Measurements from ENCODE around the gene PHKB. TPM values are rescaled to one million over a fixed set of nuclear protein-coding genes. Genes with fewer than 3 reads are reported as not detected.
A peak's percentile ranks its signal among the peaks of the same experiment; 100 is the strongest.

The PHKB gene
- total and polyA plus RNA-seq, 2 of the 8 experiments (the other 6 are each of a cell fraction or from before 2014, with no cell fraction given): 18.6 to 38.3 TPM

- no peak overlapping the region for H2BK120ac ChIP-seq (replicated peaks; ENCODE audit: low read depth, low read length)
- no peak overlapping the region for H2BK12ac ChIP-seq (ENCODE audit: low read depth, low read length)
- 0 out of 2 replicates have a peak, but pooled peaks cover 3% of the 10 kb centered on the region for H3K79me1 ChIP-seq (ENCODE audit: low read depth, low read length)
- H3K4me2 ChIP-seq (ENCODE audit: insufficient read depth in 1 of 2, low read depth in 2 of 2, low read length in 2 of 2): peak overlapping the region; percentile 93 to 97
- H3K18ac ChIP-seq (ENCODE audit: extremely low read depth, low read length): peak overlapping the region; percentile 93; the same call in 1 of the 2 replicates
- no peak overlapping the region for H2BK15ac ChIP-seq (ENCODE audit: low read length)
- H3K23ac ChIP-seq (ENCODE audit: insufficient read length): no peak overlapping the region
- peaks cover 0 to 12% (median 6%) of the 10 kb centered on the region in 4 experiments; a peak in 3 of 7 replicates for H3K4me1 ChIP-seq (replicated peaks in 1 of 4; ENCODE audit: control insufficient read depth in 3 of 4, insufficient read depth in 4 of 4, low read length in 3 of 4)
- ChIA-PET POLR2A (ENCODE audit: partially characterized antibody) (interaction anchor here (1.0 to 2.0 kb wide), 4 partner anchors 9 to 63 kb away, joined by 3 to 6 read pairs (median 4); no protein-coding TSS in a partner anchor), CTCF (ENCODE audit: partially characterized antibody) (interaction anchor here (0.9 to 2.7 kb wide), 6 partner anchors 11 to 593 kb away, joined by 3 to 9 read pairs (median 4); partner anchors contain the start of gene NETO2)
- TF ChIP-seq SAP30 (IDR thresholded peaks at IDR 0.05; ENCODE audit: insufficient read depth, insufficient replicate concordance, low read length) (peak; percentile 65), ZNF274 (IDR thresholded peaks at IDR 0.05; ENCODE audit: borderline replicate concordance, extremely low read depth, low read length) (no peak), POLR2AphosphoS5 (IDR thresholded peaks at IDR 0.05; ENCODE audit: low read depth, low read length) (no peak), HDAC6 (IDR thresholded peaks at IDR 0.05; ENCODE audit: low read depth, low read length) (no peak), BRCA1 (IDR thresholded peaks at IDR 0.05; ENCODE audit: low read depth, low read length) (no peak), ASH2L (IDR thresholded peaks at IDR 0.05; ENCODE audit: low read length) (no peak), RXRA (IDR thresholded peaks at IDR 0.05; ENCODE audit: insufficient read depth, low read depth, low read length) (no peak), MAFK (IDR thresholded peaks at IDR 0.05; ENCODE audit: low read depth, low read length) (no peak), E2F6 (IDR thresholded peaks at IDR 0.05) (no peak)
- H3K23me2 ChIP-seq (ENCODE audit: low read depth, low read length): peaks cover 9% of the 10 kb centered on the region; the same call in 1 of the 2 replicates
- no peak for DNase-seq (ENCODE audit: low read depth in 1 of 2, low spot score in 2 of 2)
- FAIRE-seq: no peak
- no peaks in the 10 kb centered on the region for H3K9me3 ChIP-seq (ENCODE audit: insufficient read depth in 2 of 2, low read depth in 1 of 2, low read length in 1 of 2)
- no peak overlapping the region for H2BK20ac ChIP-seq (ENCODE audit: low read length)
- no peak overlapping the region for H4K91ac ChIP-seq (replicated peaks; ENCODE audit: insufficient read length, low read length)
- H3K9ac ChIP-seq (replicated peaks in 1 of 4; ENCODE audit: extremely low read depth in 1 of 4, low read depth in 3 of 4, low read length in 3 of 4): peak overlapping the region; percentile 81 to 86 (median 84)
- H3K4me3 ChIP-seq (ENCODE audit: extremely low read depth in 1 of 4, insufficient read depth in 2 of 4, low read depth in 3 of 4, low read length in 4 of 4): peak overlapping the region; percentile 87 to 94 (median 92)
- no peak overlapping the region for H4K5ac ChIP-seq (ENCODE audit: insufficient read length, low read depth, low read length)
- H3K27me3 ChIP-seq (replicated peaks in 1 of 4; ENCODE audit: control insufficient read depth in 3 of 4, extremely low read depth in 1 of 4, insufficient read depth in 3 of 4, low read length in 3 of 4): no peaks in the 10 kb centered on the region
- H3K27ac ChIP-seq (ENCODE audit: low read depth, low read length): peak overlapping the region; percentile 93
- peak overlapping the region; percentile 66; the same call in 1 of the 2 replicates for H2BK5ac ChIP-seq (ENCODE audit: low read depth, low read length)
- H2AFZ ChIP-seq (ENCODE audit: low read length): peak overlapping the region; percentile 70; the same call in 1 of the 2 replicates
- peaks cover 0 to 4% (median 0%) of the 10 kb centered on the region in 4 experiments; a peak in 1 of 8 replicates for H3K36me3 ChIP-seq (ENCODE audit: control insufficient read depth in 2 of 4, insufficient read depth in 4 of 4, low read length in 3 of 4)
- peaks cover 0 to 20% of the 10 kb centered on the region in 2 experiments; a peak in 3 of 4 replicates for H3K79me2 ChIP-seq (ENCODE audit: control insufficient read depth in 1 of 2, insufficient read depth in 2 of 2, low read length in 2 of 2)
- no peak overlapping the region for H3K14ac ChIP-seq (ENCODE audit: insufficient read length)
- 22% methylated on average over 4 of the region's 4 CpGs; no CpG with 5 or more reads in 1 of the 2 experiments for WGBS, 2 experiments (ENCODE audit: extremely low coverage in 1 of 2, insufficient coverage in 1 of 2, insufficient read length in 1 of 2, insufficient replicate concordance in 2 of 2, low coverage in 1 of 2, low lambda C conversion rate in 2 of 2, missing lambda C conversion rate in 1 of 2)
- H3K56ac ChIP-seq (replicated peaks; ENCODE audit: insufficient read length, low read depth, low read length): no peak overlapping the region
- no peaks in the 10 kb centered on the region for H4K20me1 ChIP-seq (replicated peaks in 1 of 2; ENCODE audit: control insufficient read depth in 1 of 2, insufficient read depth in 2 of 2, low read length in 2 of 2)
- 0 out of 2 replicates have a peak overlapping the region, but pooled peaks have one; percentile 97 for H4K8ac ChIP-seq (ENCODE audit: extremely low read depth, insufficient read depth, low read length)
- H2AK5ac ChIP-seq (ENCODE audit: low read depth, low read length): no peak overlapping the region
- no peak overlapping the region for H3K4ac ChIP-seq (replicated peaks; ENCODE audit: insufficient read length, low read depth, low read length)
These were observed 796 bp upstream of the PHKB start for GRCh38 chr16:47460359-47460710.

Measured in H1 (cell line).